Endodermal cell (in vitro differentiated cells): ENCODE measurements around the gene BORCS8. TPM values are rescaled to one million over a fixed set of nuclear protein-coding genes. Genes with fewer than 3 reads are reported as not detected.

Source experiments
- DNase-seq: peaks from one replicate; pipeline ENCODE4 v3.0.0-alpha.2; 2017
- H3K27ac ChIP-seq: 2 replicates; pipeline ENCODE4 v1.5.1; 2013; ENCODE audit warnings: mild to moderate bottlenecking, low read depth, low read length, moderate library complexity
- H3K27me3 ChIP-seq: 2 replicates; pipeline ENCODE4 v1.6.1; 2013; ENCODE audit warnings: mild to moderate bottlenecking, low read length, moderate library complexity; ENCODE audit not compliant: insufficient read depth, control insufficient read depth, poor library complexity, severe bottlenecking
- H3K36me3 ChIP-seq: 2 replicates; pipeline ENCODE4 v1.7.0; 2013; ENCODE audit warnings: mild to moderate bottlenecking, low read length, moderate library complexity; ENCODE audit not compliant: control insufficient read depth, insufficient read depth
- H3K4me1 ChIP-seq: one replicate; pipeline ENCODE4 v1.7.0; 2013; ENCODE audit warnings: low read length; ENCODE audit not compliant: control insufficient read depth, insufficient read depth
- H3K4me3 ChIP-seq: 2 replicates; pipeline ENCODE4 v1.5.1; 2013; ENCODE audit warnings: mild to moderate bottlenecking, low read length, moderate library complexity
- H3K9ac ChIP-seq: 2 replicates; pipeline ENCODE4 v1.6.1; 2013; ENCODE audit warnings: mild to moderate bottlenecking, low read length, moderate library complexity; ENCODE audit not compliant: poor library complexity, severe bottlenecking; ENCODE audit errors: extremely low read depth
- H3K9me3 ChIP-seq: 2 replicates; pipeline ENCODE4 v1.6.1; 2013; ENCODE audit warnings: mild to moderate bottlenecking, low read length, moderate library complexity; ENCODE audit not compliant: control insufficient read depth
- H3K27ac Mint-ChIP-seq: 2 replicates; pipeline ENCODE4 v1.8.0; 2020; ENCODE audit warnings: mixed read lengths
- H3K27me3 Mint-ChIP-seq: 2 replicates; pipeline ENCODE4 v1.8.0; 2021; ENCODE audit warnings: mild to moderate bottlenecking, mixed read lengths; ENCODE audit not compliant: insufficient read depth
- H3K36me3 Mint-ChIP-seq: 2 replicates; pipeline ENCODE4 v1.8.0; 2020; ENCODE audit warnings: low read depth, mixed read lengths
- H3K4me1 Mint-ChIP-seq: 2 replicates; pipeline ENCODE4 v1.8.0; 2020; ENCODE audit warnings: mixed read lengths
- H3K4me3 Mint-ChIP-seq: 2 replicates; pipeline ENCODE4 v1.8.0; 2020; ENCODE audit warnings: mild to moderate bottlenecking, moderate library complexity, mixed read lengths
- H3K9me3 Mint-ChIP-seq: 2 replicates; pipeline ENCODE4 v1.8.0; 2020; ENCODE audit warnings: mild to moderate bottlenecking, mixed read lengths
- CTCF ChIP-seq: fragments of 200-600 bp; sonication (generic); conservative IDR thresholded peaks from 2 replicates; pipeline ENCODE4 v1.5.0; 2021; ENCODE audit warnings: antibody characterized with exemption, mild to moderate bottlenecking
- WGBS, 2 experiments: methylation state at CpG; one replicate each; pipeline versions ENCODE4 v1.1.5 to v1.1.7; 2013; ENCODE audit warnings: missing lambda C conversion rate in 2 of 2, mixed read lengths in 1 of 2; ENCODE audit not compliant: insufficient coverage in 1 of 2, insufficient read length in 1 of 2; 5-methylcytosine and 5-hydroxymethylcytosine counted together
- total RNA-seq, 2 donors: library from RNA; stranded (reverse); fragmentation: NEBNext Ultra II Directional in 1 of 2; extraction: Animal tissue kit (Norgen Biotek cat#: 25700) in 1 of 2; gene quantifications; 2 replicates in 1 of 2; 3 replicates in 1 of 2; pipeline ENCODE4 v1.2.1, GENCODE V29; 2021

BORCS8 gene
- total RNA-seq, 2 donors from 2014 or later, result 22.6 to 34.3 TPM

- H3K27me3 ChIP-seq, result peaks cover 30% of the 10 kb centered on the region
- Mint-ChIP-seq H3K4me1 (peaks cover 4% of the 10 kb centered on the region), H3K9me3 (no peaks in the 10 kb centered on the region), H3K36me3 (no peaks in the 10 kb centered on the region), H3K4me3 (no peak overlapping the region), H3K27ac (no peak overlapping the region), H3K27me3 (peaks cover 57% of the 10 kb centered on the region)
- H3K36me3 ChIP-seq, result no peaks in the 10 kb centered on the region
- no peak for DNase-seq
- 79 to 89% methylated on average over 3 of the region's 3 CpGs for WGBS, 2 experiments
- no peak overlapping the region for H3K9ac ChIP-seq
- no peaks in the 10 kb centered on the region for H3K4me1 ChIP-seq
- H3K27ac ChIP-seq, result no peak overlapping the region
- TF ChIP-seq CTCF, result no peak
- H3K4me3 ChIP-seq, result no peak overlapping the region
- no peaks in the 10 kb centered on the region for H3K9me3 ChIP-seq
Measured at GRCh38 chr19:19167612-19168011, 24.3 kb downstream of the BORCS8 start.

- no peaks in the 10 kb centered on the region for H3K36me3 ChIP-seq
- H3K9me3 ChIP-seq, result no peaks in the 10 kb centered on the region
- Mint-ChIP-seq H3K4me1 (peaks cover 4% of the 10 kb centered on the region), H3K4me3 (no peak overlapping the region), H3K36me3 (no peaks in the 10 kb centered on the region), H3K27ac (no peak overlapping the region), H3K27me3 (peaks cover 41% of the 10 kb centered on the region), H3K9me3 (no peaks in the 10 kb centered on the region)
- DNase-seq, result no peak
- H3K9ac ChIP-seq, result no peak overlapping the region
- no peak overlapping the region for H3K27ac ChIP-seq
- H3K4me1 ChIP-seq, result no peaks in the 10 kb centered on the region
- peaks cover 19% of the 10 kb centered on the region for H3K27me3 ChIP-seq
- no peak overlapping the region for H3K4me3 ChIP-seq
- TF ChIP-seq CTCF, result no peak
- 96% methylated on average over 1 of the region's 1 CpG; no CpG with 5 or more reads in 1 of the 2 experiments for WGBS, 2 experiments
Measured at GRCh38 chr19:19165396-19165795, 26.6 kb downstream of the BORCS8 start.

- Histone ChIP-seq H3K4me1 (no peaks in the 10 kb centered on the region), H3K27me3 (no peaks in the 10 kb centered on the region), H3K36me3 (no peaks in the 10 kb centered on the region), H3K27ac (no peak overlapping the region), H3K4me3 (no peak overlapping the region), H3K9ac (no peak overlapping the region), H3K9me3 (no peaks in the 10 kb centered on the region)
- no peak for TF ChIP-seq CTCF
- H3K36me3 Mint-ChIP-seq, result peaks cover 3% of the 10 kb centered on the region
- H3K9me3 Mint-ChIP-seq, result no peaks in the 10 kb centered on the region
- no peak overlapping the region for H3K27ac Mint-ChIP-seq
- 86 to 94% methylated on average over 4 to 7 of the region's 7 CpGs for WGBS, 2 experiments
- H3K4me1 Mint-ChIP-seq, result no peaks in the 10 kb centered on the region
- no peak for DNase-seq
- H3K27me3 Mint-ChIP-seq, result peaks cover 15% of the 10 kb centered on the region
- H3K4me3 Mint-ChIP-seq, result no peak overlapping the region
Measured at GRCh38 chr19:19162495-19162894, 29.5 kb downstream of the BORCS8 start.
